HFFc6 (cell line): ENCODE measurements around the gene SH3BP4. TPM values are rescaled to one million over a fixed set of nuclear protein-coding genes. Genes with fewer than 3 reads are reported as not detected.

Source experiments
- DNase-seq: peaks from one replicate; pipeline ENCODE4 v3.0.0-alpha.2; 2018
- H3K27ac Mint-ChIP-seq: 2 replicates; pipeline ENCODE4 v1.8.0; 2020; ENCODE audit warnings: mild to moderate bottlenecking, mixed read lengths
- H3K27me3 Mint-ChIP-seq: 2 replicates; pipeline ENCODE4 v1.8.0; 2021; ENCODE audit warnings: mild to moderate bottlenecking, moderate library complexity, mixed read lengths; ENCODE audit not compliant: insufficient read depth
- H3K36me3 Mint-ChIP-seq: 2 replicates; pipeline ENCODE4 v1.8.0; 2021; ENCODE audit warnings: low read depth, mixed read lengths
- H3K4me1 Mint-ChIP-seq: 2 replicates; pipeline ENCODE4 v1.8.0; 2020; ENCODE audit warnings: low read depth, mixed read lengths
- H3K4me3 Mint-ChIP-seq: 2 replicates; pipeline ENCODE4 v1.8.0; 2020; ENCODE audit warnings: mild to moderate bottlenecking, moderate library complexity, mixed read lengths
- H3K9me3 Mint-ChIP-seq: 2 replicates; pipeline ENCODE4 v1.8.0; 2020; ENCODE audit warnings: mild to moderate bottlenecking, mixed read lengths
- CTCF ChIP-seq: fragments of 200-600 bp; sonication (generic); IDR thresholded peaks from 2 replicates; pipeline ENCODE4 v1.5.0; 2021; ENCODE audit warnings: antibody characterized with exemption, mild to moderate bottlenecking
- total RNA-seq, 6 experiments: library from RNA; stranded (reverse); fragmentation: NEBNext Ultra II Directional; extraction: Animal tissue kit (Norgen Biotek cat#: 25700); gene quantifications; 2 replicates in 1 of 6; 3 replicates in 5 of 6; pipeline ENCODE4 v1.2.3, GENCODE V29; 2021

SH3BP4 gene
- total RNA-seq, 6 experiments from 2014 or later = 82.3 to 98.7 (median 87.8) TPM

GRCh38 chr2:234995332-234996068 is 43.7 kb downstream of the SH3BP4 start:
- no peaks in the 10 kb centered on the region for H3K9me3 Mint-ChIP-seq
- H3K27ac Mint-ChIP-seq = peak overlapping the region; percentile 79
- peaks cover 15% of the 10 kb centered on the region for H3K27me3 Mint-ChIP-seq
- DNase-seq = no peak
- peaks cover 67% of the 10 kb centered on the region for H3K4me1 Mint-ChIP-seq
- H3K4me3 Mint-ChIP-seq = 0 out of 2 replicates have a peak overlapping the region, but pooled peaks have one; percentile 49
- peaks cover 58% of the 10 kb centered on the region for H3K36me3 Mint-ChIP-seq
- TF ChIP-seq CTCF = no peak

GRCh38 chr2:234996069-234996940 is 44.5 kb downstream of the SH3BP4 start:
- Mint-ChIP-seq H3K4me1 (peaks cover 67% of the 10 kb centered on the region), H3K36me3 (peaks cover 58% of the 10 kb centered on the region), H3K4me3 (peak overlapping the region; percentile 49), H3K27ac (peak overlapping the region; percentile 79), H3K9me3 (no peaks in the 10 kb centered on the region), H3K27me3 (peaks cover 14% of the 10 kb centered on the region; the same call in 1 of the 2 replicates)
- DNase-seq = peak; percentile 45
- TF ChIP-seq CTCF = peak; percentile 36

- H3K27me3 Mint-ChIP-seq = peaks cover 14% of the 10 kb centered on the region; the same call in 1 of the 2 replicates
- no peak overlapping the region for H3K4me3 Mint-ChIP-seq
- no peak for TF ChIP-seq CTCF
- H3K9me3 Mint-ChIP-seq = no peaks in the 10 kb centered on the region
- H3K27ac Mint-ChIP-seq = peak overlapping the region; percentile 79
- DNase-seq = no peak
- peaks cover 66% of the 10 kb centered on the region for H3K4me1 Mint-ChIP-seq
- peaks cover 58% of the 10 kb centered on the region for H3K36me3 Mint-ChIP-seq
These were observed 45.1 kb downstream of the SH3BP4 start for GRCh38 chr2:234996941-234997270.

- no peak for TF ChIP-seq CTCF
- no peak for DNase-seq
- no peak overlapping the region for H3K4me3 Mint-ChIP-seq
- H3K27me3 Mint-ChIP-seq = peaks cover 15% of the 10 kb centered on the region
- H3K9me3 Mint-ChIP-seq = no peaks in the 10 kb centered on the region
- H3K4me1 Mint-ChIP-seq = peaks cover 68% of the 10 kb centered on the region
- H3K36me3 Mint-ChIP-seq = peaks cover 62% of the 10 kb centered on the region
- H3K27ac Mint-ChIP-seq = no peak overlapping the region; the same call in none of the 2 replicates
These were observed 45.6 kb downstream of the SH3BP4 start for GRCh38 chr2:234997389-234997788.

GRCh38 chr2:234998404-234999211 is 46.8 kb downstream of the SH3BP4 start:
- Mint-ChIP-seq H3K27ac (peak overlapping the region; percentile 53), H3K4me3 (0 out of 2 replicates have a peak overlapping the region, but pooled peaks have one; percentile 5), H3K9me3 (no peaks in the 10 kb centered on the region), H3K27me3 (peaks cover 22% of the 10 kb centered on the region), H3K4me1 (peaks cover 74% of the 10 kb centered on the region), H3K36me3 (peaks cover 69% of the 10 kb centered on the region)
- no peak for DNase-seq
- no peak for TF ChIP-seq CTCF
